HepG2 (cell line): ENCODE data around the gene SEC24A. TPM values are rescaled to one million over a fixed set of nuclear protein-coding genes. Genes with fewer than 3 reads are reported as not detected.
A peak's percentile ranks its signal among the peaks of the same experiment; 100 is the strongest.

ENCODE experiments used
- BRCA1 ChIP-seq: sonication (generic); formaldehyde crosslinking; IDR thresholded peaks from 2 replicates; pipeline ENCODE4 v1.4.0; 2020; ENCODE audit warnings: missing genetic modification reagents
- HDAC1 ChIP-seq: sonication (generic); formaldehyde crosslinking; IDR thresholded peaks from 2 replicates; pipeline ENCODE4 v1.5.1; 2020; ENCODE audit warnings: mild to moderate bottlenecking, missing genetic modification reagents
- HMGA1 ChIP-seq: sonication (generic); formaldehyde crosslinking; conservative IDR thresholded peaks from 2 replicates; pipeline ENCODE4 v1.4.0; 2020; ENCODE audit warnings: missing genetic modification reagents
- KLF12 ChIP-seq: sonication (generic); formaldehyde crosslinking; IDR thresholded peaks from 2 replicates; pipeline ENCODE4 v1.4.0; 2020; ENCODE audit warnings: missing genetic modification reagents, borderline replicate concordance
- MAZ ChIP-seq, 2 experiments: sonication (generic) in 1 of 2; formaldehyde crosslinking in 1 of 2; IDR thresholded peaks; 2 replicates each; pipeline versions ENCODE4 v1.5.0 to v1.6.1; 2012 to 2020; ENCODE audit warnings: low read depth in 2 of 2, mild to moderate bottlenecking in 2 of 2, borderline replicate concordance in 1 of 2, improper control_type of control experiment in 1 of 2, low read length in 1 of 2, missing genetic modification reagents in 1 of 2, moderate library complexity in 1 of 2
- SIN3B ChIP-seq: fragments of 150-350 bp; IDR thresholded peaks from 2 replicates; pipeline ENCODE4 v1.6.1; 2014; ENCODE audit warnings: low read length
- SMAD3 ChIP-seq: sonication (generic); formaldehyde crosslinking; IDR thresholded peaks from 2 replicates; pipeline ENCODE4 v1.4.0; 2020; ENCODE audit warnings: missing genetic modification reagents
- ZNF232 ChIP-seq: sonication (generic); formaldehyde crosslinking; IDR thresholded peaks from 2 replicates; pipeline ENCODE4 v1.4.0; 2020; ENCODE audit warnings: missing genetic modification reagents, borderline replicate concordance
- ZNF343 ChIP-seq: sonication (generic); formaldehyde crosslinking; IDR thresholded peaks from 2 replicates; pipeline ENCODE4 v1.4.0; 2020; ENCODE audit warnings: mild to moderate bottlenecking, missing genetic modification reagents
- ZNF451 ChIP-seq: sonication (generic); formaldehyde crosslinking; IDR thresholded peaks from 2 replicates; pipeline ENCODE4 v1.5.0; 2020; ENCODE audit warnings: mild to moderate bottlenecking, missing genetic modification reagents
- ZNF570 ChIP-seq: sonication (generic); formaldehyde crosslinking; IDR thresholded peaks from 2 replicates; pipeline ENCODE4 v1.4.0; 2020; ENCODE audit warnings: mild to moderate bottlenecking, missing genetic modification reagents, borderline replicate concordance
- polyA plus RNA-seq, 8 experiments: library from polyadenylated mRNA; depleted of rRNA in 3 of 8; stranded (reverse) in 7 of 8; unstranded in 1 of 8; fragments of >200 nt; fragmentation: Illumina TruSeq in 4 of 8; extraction: Trizol in 4 of 8; gene quantifications; 2 replicates each; pipeline versions ENCODE4 v1.2.1 to v1.2.3, GENCODE V29; 2011 to 2016; ENCODE audit warnings: low read depth in 4 of 8, missing spikeins in 1 of 8, mixed read lengths in 1 of 8; ENCODE audit not compliant: insufficient read depth in 1 of 8
- total RNA-seq, 5 experiments: library from RNA; depleted of rRNA; stranded (reverse); fragments of >200 nt; fragmentation: Illumina TruSeq; extraction: Trizol; gene quantifications; 2 replicates each; pipeline ENCODE4 v1.2.3, GENCODE V29; 2016; ENCODE audit warnings: low read depth in 1 of 5
- TF ChIP-seq, protein P1 (sequence below): sonication (generic); formaldehyde crosslinking; IDR thresholded peaks from 2 replicates; pipeline ENCODE4 v1.9.0; 2021; ENCODE audit warnings: missing genetic modification reagents, mild to moderate bottlenecking, borderline replicate concordance
- TF ChIP-seq, protein P2 (sequence below): sonication (generic); formaldehyde crosslinking; IDR thresholded peaks from 2 replicates; pipeline ENCODE4 v1.4.0; 2020; ENCODE audit warnings: missing genetic modification reagents
- TF ChIP-seq, protein P3 (sequence below): sonication (generic); formaldehyde crosslinking; conservative IDR thresholded peaks from 2 replicates; pipeline ENCODE4 v1.4.0; 2020; ENCODE audit warnings: missing genetic modification reagents
- TF ChIP-seq, protein P4 (sequence below): sonication (generic); formaldehyde crosslinking; IDR thresholded peaks from 2 replicates; pipeline ENCODE4 v1.5.1; 2020; ENCODE audit warnings: mild to moderate bottlenecking, moderate library complexity, missing genetic modification reagents
- TF ChIP-seq, protein P5 (sequence below): sonication (generic); formaldehyde crosslinking; IDR thresholded peaks from 2 replicates; pipeline ENCODE4 v1.8.0; 2022; ENCODE audit warnings: mild to moderate bottlenecking, missing genetic modification reagents
- TF ChIP-seq, protein P6 (sequence below): sonication (generic); formaldehyde crosslinking; IDR thresholded peaks from 2 replicates; pipeline ENCODE4 v1.5.1; 2020; ENCODE audit warnings: missing genetic modification reagents, mild to moderate bottlenecking, borderline replicate concordance

SEC24A gene
- total and polyA plus RNA-seq, 2 of the 13 experiments (the other 11 are each of a cell fraction or from before 2014, with no cell fraction given) = 30.5 to 56.8 TPM

DNA sequence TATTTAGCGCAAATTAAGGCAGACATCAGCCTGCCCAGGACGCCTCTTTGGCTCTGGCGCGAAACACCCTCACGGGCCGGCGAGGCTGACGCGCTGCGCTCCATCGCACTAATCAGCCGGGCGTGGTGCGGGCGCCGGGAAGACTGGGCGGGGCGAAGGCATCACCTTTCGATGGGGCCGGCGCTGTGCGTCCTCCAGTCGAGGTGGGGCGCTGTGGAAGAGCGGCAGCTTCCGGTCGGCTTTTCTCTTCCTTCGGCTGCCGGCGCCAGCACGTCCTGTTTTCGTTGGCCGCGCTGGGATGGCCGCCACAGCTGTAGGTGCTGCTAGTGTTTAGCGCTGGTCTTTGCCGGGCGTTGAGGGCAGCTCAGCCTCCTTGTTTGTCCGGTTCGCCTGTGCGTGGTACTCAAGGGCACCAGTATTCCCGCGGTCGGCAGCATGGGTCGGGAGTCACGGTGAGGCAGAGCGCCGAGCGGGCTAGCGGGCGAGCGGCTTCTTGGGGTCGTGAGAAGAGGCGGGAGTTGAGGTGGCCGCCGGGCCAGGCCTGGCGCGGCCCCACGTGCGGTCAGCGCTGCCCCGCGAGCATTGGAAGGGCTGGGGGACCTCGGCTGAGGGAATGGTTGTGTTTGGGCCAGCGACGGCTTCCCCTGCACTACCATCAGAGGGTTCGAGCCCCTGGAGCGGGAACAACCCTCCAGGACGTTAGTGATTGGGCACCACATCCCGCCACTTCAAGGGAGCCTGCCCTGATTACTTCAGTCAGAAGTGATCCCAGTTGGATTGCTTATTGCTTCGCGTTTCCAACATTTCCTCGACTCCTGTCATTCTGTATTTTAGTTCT is 110.1 kb downstream of the SEC24A start, which contains the start of gene DDX46 (continued):
- TF ChIP-seq, protein P1, sequence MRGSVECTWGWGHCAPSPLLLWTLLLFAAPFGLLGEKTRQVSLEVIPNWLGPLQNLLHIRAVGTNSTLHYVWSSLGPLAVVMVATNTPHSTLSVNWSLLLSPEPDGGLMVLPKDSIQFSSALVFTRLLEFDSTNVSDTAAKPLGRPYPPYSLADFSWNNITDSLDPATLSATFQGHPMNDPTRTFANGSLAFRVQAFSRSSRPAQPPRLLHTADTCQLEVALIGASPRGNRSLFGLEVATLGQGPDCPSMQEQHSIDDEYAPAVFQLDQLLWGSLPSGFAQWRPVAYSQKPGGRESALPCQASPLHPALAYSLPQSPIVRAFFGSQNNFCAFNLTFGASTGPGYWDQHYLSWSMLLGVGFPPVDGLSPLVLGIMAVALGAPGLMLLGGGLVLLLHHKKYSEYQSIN = no peak; the same call in 1 of the 2 replicates
- peak; percentile 93 for TF ChIP-seq ZNF451 (CRISPR knock-in tag)
- peak; percentile 96 for TF ChIP-seq ZNF343 (CRISPR knock-in tag)
- TF ChIP-seq MAZ (IDR thresholded peaks at IDR 0.05; ENCODE audit: borderline replicate concordance, low read depth, low read length) = no peak
- TF ChIP-seq MAZ (CRISPR knock-in tag; IDR thresholded peaks at IDR 0.05; ENCODE audit: low read depth) = peak; percentile 88
- no peak for TF ChIP-seq ZNF570
- no peak for TF ChIP-seq HMGA1 (CRISPR knock-in tag)
- peak; percentile 98 for TF ChIP-seq KLF12 (CRISPR knock-in tag)
- TF ChIP-seq, protein P2, sequence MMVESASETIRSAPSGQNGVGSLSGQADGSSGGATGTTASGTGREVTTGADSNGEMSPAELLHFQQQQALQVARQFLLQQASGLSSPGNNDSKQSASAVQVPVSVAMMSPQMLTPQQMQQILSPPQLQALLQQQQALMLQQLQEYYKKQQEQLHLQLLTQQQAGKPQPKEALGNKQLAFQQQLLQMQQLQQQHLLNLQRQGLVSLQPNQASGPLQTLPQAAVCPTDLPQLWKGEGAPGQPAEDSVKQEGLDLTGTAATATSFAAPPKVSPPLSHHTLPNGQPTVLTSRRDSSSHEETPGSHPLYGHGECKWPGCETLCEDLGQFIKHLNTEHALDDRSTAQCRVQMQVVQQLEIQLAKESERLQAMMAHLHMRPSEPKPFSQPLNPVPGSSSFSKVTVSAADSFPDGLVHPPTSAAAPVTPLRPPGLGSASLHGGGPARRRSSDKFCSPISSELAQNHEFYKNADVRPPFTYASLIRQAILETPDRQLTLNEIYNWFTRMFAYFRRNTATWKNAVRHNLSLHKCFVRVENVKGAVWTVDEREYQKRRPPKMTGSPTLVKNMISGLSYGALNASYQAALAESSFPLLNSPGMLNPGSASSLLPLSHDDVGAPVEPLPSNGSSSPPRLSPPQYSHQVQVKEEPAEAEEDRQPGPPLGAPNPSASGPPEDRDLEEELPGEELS (CRISPR knock-in tag) = peak; percentile 43; the same call in 1 of the 2 replicates
- TF ChIP-seq, protein P3, sequence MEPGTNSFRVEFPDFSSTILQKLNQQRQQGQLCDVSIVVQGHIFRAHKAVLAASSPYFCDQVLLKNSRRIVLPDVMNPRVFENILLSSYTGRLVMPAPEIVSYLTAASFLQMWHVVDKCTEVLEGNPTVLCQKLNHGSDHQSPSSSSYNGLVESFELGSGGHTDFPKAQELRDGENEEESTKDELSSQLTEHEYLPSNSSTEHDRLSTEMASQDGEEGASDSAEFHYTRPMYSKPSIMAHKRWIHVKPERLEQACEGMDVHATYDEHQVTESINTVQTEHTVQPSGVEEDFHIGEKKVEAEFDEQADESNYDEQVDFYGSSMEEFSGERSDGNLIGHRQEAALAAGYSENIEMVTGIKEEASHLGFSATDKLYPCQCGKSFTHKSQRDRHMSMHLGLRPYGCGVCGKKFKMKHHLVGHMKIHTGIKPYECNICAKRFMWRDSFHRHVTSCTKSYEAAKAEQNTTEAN (CRISPR knock-in tag) = 0 out of 2 replicates have a peak, but pooled peaks have one; percentile 50
- peak; percentile 88 for TF ChIP-seq SMAD3 (CRISPR knock-in tag)
- no peak for TF ChIP-seq ZNF232 (CRISPR knock-in tag)
- TF ChIP-seq, protein P4, sequence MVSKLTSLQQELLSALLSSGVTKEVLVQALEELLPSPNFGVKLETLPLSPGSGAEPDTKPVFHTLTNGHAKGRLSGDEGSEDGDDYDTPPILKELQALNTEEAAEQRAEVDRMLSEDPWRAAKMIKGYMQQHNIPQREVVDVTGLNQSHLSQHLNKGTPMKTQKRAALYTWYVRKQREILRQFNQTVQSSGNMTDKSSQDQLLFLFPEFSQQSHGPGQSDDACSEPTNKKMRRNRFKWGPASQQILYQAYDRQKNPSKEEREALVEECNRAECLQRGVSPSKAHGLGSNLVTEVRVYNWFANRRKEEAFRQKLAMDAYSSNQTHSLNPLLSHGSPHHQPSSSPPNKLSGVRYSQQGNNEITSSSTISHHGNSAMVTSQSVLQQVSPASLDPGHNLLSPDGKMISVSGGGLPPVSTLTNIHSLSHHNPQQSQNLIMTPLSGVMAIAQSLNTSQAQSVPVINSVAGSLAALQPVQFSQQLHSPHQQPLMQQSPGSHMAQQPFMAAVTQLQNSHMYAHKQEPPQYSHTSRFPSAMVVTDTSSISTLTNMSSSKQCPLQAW (CRISPR knock-in tag) = peak; percentile 96
- peak; percentile 88 for TF ChIP-seq SIN3B
- 0 out of 2 replicates have a peak, but pooled peaks have one; percentile 55 for TF ChIP-seq BRCA1 (CRISPR knock-in tag)
- peak; percentile 99 for TF ChIP-seq HDAC1 (CRISPR knock-in tag)
- TF ChIP-seq, protein P5, sequence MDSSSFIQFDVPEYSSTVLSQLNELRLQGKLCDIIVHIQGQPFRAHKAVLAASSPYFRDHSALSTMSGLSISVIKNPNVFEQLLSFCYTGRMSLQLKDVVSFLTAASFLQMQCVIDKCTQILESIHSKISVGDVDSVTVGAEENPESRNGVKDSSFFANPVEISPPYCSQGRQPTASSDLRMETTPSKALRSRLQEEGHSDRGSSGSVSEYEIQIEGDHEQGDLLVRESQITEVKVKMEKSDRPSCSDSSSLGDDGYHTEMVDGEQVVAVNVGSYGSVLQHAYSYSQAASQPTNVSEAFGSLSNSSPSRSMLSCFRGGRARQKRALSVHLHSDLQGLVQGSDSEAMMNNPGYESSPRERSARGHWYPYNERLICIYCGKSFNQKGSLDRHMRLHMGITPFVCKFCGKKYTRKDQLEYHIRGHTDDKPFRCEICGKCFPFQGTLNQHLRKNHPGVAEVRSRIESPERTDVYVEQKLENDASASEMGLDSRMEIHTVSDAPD (CRISPR knock-in tag) = peak; percentile 59; the same call in 1 of the 2 replicates
- TF ChIP-seq, protein P6, sequence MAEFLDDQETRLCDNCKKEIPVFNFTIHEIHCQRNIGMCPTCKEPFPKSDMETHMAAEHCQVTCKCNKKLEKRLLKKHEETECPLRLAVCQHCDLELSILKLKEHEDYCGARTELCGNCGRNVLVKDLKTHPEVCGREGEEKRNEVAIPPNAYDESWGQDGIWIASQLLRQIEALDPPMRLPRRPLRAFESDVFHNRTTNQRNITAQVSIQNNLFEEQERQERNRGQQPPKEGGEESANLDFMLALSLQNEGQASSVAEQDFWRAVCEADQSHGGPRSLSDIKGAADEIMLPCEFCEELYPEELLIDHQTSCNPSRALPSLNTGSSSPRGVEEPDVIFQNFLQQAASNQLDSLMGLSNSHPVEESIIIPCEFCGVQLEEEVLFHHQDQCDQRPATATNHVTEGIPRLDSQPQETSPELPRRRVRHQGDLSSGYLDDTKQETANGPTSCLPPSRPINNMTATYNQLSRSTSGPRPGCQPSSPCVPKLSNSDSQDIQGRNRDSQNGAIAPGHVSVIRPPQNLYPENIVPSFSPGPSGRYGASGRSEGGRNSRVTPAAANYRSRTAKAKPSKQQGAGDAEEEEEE (CRISPR knock-in tag) = peak; percentile 94
